K562 (cell line): ENCODE data around the gene IDH3G. TPM values are rescaled to one million over a fixed set of nuclear protein-coding genes. Genes with fewer than 3 reads are reported as not detected.

Source experiments
- BCOR ChIP-seq: fragments of 450-650 bp; IDR thresholded peaks from 2 replicates; pipeline ENCODE4 v1.6.1; 2016
- CHCHD3 ChIP-seq: fragments of 250-450 bp; sonication (Bioruptor Pico); IDR thresholded peaks from 2 replicates; pipeline ENCODE4 v2.1.2; 2022; ENCODE audit warnings: mild to moderate bottlenecking
- COPS2 ChIP-seq: fragments of 450-650 bp; conservative IDR thresholded peaks from 2 replicates; pipeline ENCODE4 v1.6.1; 2016; ENCODE audit warnings: mild to moderate bottlenecking, moderate library complexity
- FOXK2 ChIP-seq, 2 experiments: fragments of 450-650 bp; IDR thresholded peaks in 1 of 2; conservative IDR thresholded peaks in 1 of 2; 2 replicates each; pipeline ENCODE4 v1.6.1; 2016; ENCODE audit warnings: low read depth in 2 of 2, mild to moderate bottlenecking in 1 of 2
- IFI16 ChIP-seq: fragments of 250-450 bp; sonication (Bioruptor Pico); IDR thresholded peaks from 2 replicates; pipeline ENCODE4 v2.1.2; 2022; ENCODE audit warnings: mild to moderate bottlenecking, inconsistent platforms
- KDM2B ChIP-seq: fragments of 250-450 bp; sonication (Bioruptor Pico); IDR thresholded peaks from 2 replicates; pipeline ENCODE4 v1.8.0; 2021; ENCODE audit warnings: mild to moderate bottlenecking, moderate library complexity
- NFRKB ChIP-seq: fragments of 450-650 bp; IDR thresholded peaks from 2 replicates; pipeline ENCODE4 v1.6.1; 2016; ENCODE audit warnings: low read depth
- NR2C1 ChIP-seq, 2 experiments: fragments of 450-650 bp; IDR thresholded peaks; 2 replicates each; pipeline ENCODE4 v1.6.1; 2017; ENCODE audit warnings: mild to moderate bottlenecking in 2 of 2, antibody characterized with exemption in 1 of 2, inconsistent platforms in 1 of 2, missing compliant biosample characterization in 1 of 2, missing genetic modification characterization in 1 of 2
- NUFIP1 ChIP-seq: fragments of 450-650 bp; IDR thresholded peaks from 2 replicates; pipeline ENCODE4 v1.6.1; 2018; ENCODE audit not compliant: partially characterized antibody
- POLR2H ChIP-seq: IDR thresholded peaks from 2 replicates; pipeline ENCODE4 v1.6.1; 2016; ENCODE audit warnings: missing genetic modification characterization, low read depth, mild to moderate bottlenecking, control low read depth, missing compliant biosample characterization, moderate library complexity
- RHOXF2B ChIP-seq: fragments of 250-450 bp; sonication (Bioruptor Pico); conservative IDR thresholded peaks from 2 replicates; pipeline ENCODE4 v1.5.1; 2021
- RUNX1 ChIP-seq: sonication (generic); IDR thresholded peaks from 2 replicates; pipeline ENCODE4 v1.6.1; 2016; ENCODE audit warnings: antibody characterized with exemption, low read depth
- SMARCB1 ChIP-seq: IDR thresholded peaks from 2 replicates; pipeline ENCODE4 v1.6.1; 2011; ENCODE audit warnings: improper control_type of control experiment, low read depth; ENCODE audit not compliant: insufficient read length
- SMARCC2 ChIP-seq: fragments of 450-650 bp; IDR thresholded peaks from 2 replicates; pipeline ENCODE4 v1.6.1; 2017; ENCODE audit warnings: antibody characterized with exemption, moderate library complexity, mild to moderate bottlenecking, low read depth
- STAT5A ChIP-seq: IDR thresholded peaks from 2 replicates; pipeline ENCODE4 v1.6.1; 2012; ENCODE audit warnings: low read length, inconsistent platforms, borderline replicate concordance
- TBP ChIP-seq: optimal IDR thresholded peaks from 2 replicates; pipeline ENCODE3; 2011; ENCODE audit warnings: low read depth, low read length, improper control_type of control experiment
- THRAP3 ChIP-seq: fragments of 450-650 bp; IDR thresholded peaks from 2 replicates; pipeline ENCODE4 v1.6.1; 2016; ENCODE audit warnings: mild to moderate bottlenecking, inconsistent platforms, borderline replicate concordance
- ZNF197 ChIP-seq: fragments of 200-800 bp; sonication (Bioruptor generic); IDR thresholded peaks from 2 replicates; pipeline ENCODE4 v1.6.1; 2016; ENCODE audit warnings: low read depth, missing genetic modification characterization, missing compliant biosample characterization
- ZNF263 ChIP-seq: sonication (generic); formaldehyde crosslinking; IDR thresholded peaks from 2 replicates; pipeline ENCODE4 v1.8.0; 2022; ENCODE audit warnings: mild to moderate bottlenecking, missing genetic modification reagents, borderline replicate concordance
- ZNF431 ChIP-seq: sonication (generic); formaldehyde crosslinking; IDR thresholded peaks from 2 replicates; pipeline ENCODE4 v1.8.0; 2022; ENCODE audit warnings: mild to moderate bottlenecking, missing genetic modification reagents
- ZNF57 ChIP-seq: fragments of 450-650 bp; formaldehyde crosslinking; IDR thresholded peaks from 2 replicates; pipeline ENCODE4 v1.4.0; 2020; ENCODE audit warnings: mild to moderate bottlenecking, moderate library complexity
- ZNF75A ChIP-seq: fragments of 450-650 bp; formaldehyde crosslinking; IDR thresholded peaks from 2 replicates; pipeline ENCODE4 v1.4.0; 2020; ENCODE audit warnings: mild to moderate bottlenecking
- polyA plus RNA-seq, 8 experiments: library from polyadenylated mRNA; depleted of rRNA in 4 of 8; stranded (reverse) in 5 of 8; unstranded in 3 of 8; fragments of >200 nt; fragmentation: Nextera tagmentation in 2 of 8; fragmentation: Illumina TruSeq in 1 of 8; extraction: Ambion mirVana in 2 of 8; extraction: Trizol in 1 of 8; gene quantifications; 2 replicates each; pipeline versions ENCODE4 v1.2.1 to v1.2.3, GENCODE V29; 2011 to 2014; ENCODE audit warnings: inconsistent platforms in 1 of 8, missing spikeins in 1 of 8
- total RNA-seq, 7 experiments: library from RNA; depleted of rRNA in 6 of 7; stranded (reverse); fragments of >200 nt in 6 of 7; fragmentation: Illumina TruSeq in 2 of 7; extraction: Trizol in 2 of 7; gene quantifications; 2 replicates each; pipeline versions ENCODE4 v1.2.1 to v1.2.3, GENCODE V29; 2011 to 2021; ENCODE audit warnings: low replicate concordance in 1 of 7
- TF ChIP-seq, protein P1 (sequence below): fragments of 250-450 bp; sonication (Bioruptor Pico); IDR thresholded peaks from 2 replicates; pipeline ENCODE4 v1.5.0; 2020; ENCODE audit warnings: mild to moderate bottlenecking, borderline replicate concordance
- TF ChIP-seq, protein P2 (sequence below): fragments of 250-450 bp; sonication (Bioruptor Pico); IDR thresholded peaks from 2 replicates; pipeline ENCODE4 v1.8.0; 2022; ENCODE audit warnings: moderate library complexity, mild to moderate bottlenecking, inconsistent platforms
- TF ChIP-seq, protein P3 (sequence below): fragments of 250-450 bp; sonication (Bioruptor Pico); IDR thresholded peaks from 2 replicates; pipeline ENCODE4 v1.4.0; 2020; ENCODE audit warnings: mild to moderate bottlenecking, moderate library complexity

Gene IDH3G
- total and polyA plus RNA-seq, 9 of the 15 experiments (the other 6 are each of a cell fraction or from before 2014, with no cell fraction given) = 24.3 to 72.5 (median 37.9) TPM

DNA sequence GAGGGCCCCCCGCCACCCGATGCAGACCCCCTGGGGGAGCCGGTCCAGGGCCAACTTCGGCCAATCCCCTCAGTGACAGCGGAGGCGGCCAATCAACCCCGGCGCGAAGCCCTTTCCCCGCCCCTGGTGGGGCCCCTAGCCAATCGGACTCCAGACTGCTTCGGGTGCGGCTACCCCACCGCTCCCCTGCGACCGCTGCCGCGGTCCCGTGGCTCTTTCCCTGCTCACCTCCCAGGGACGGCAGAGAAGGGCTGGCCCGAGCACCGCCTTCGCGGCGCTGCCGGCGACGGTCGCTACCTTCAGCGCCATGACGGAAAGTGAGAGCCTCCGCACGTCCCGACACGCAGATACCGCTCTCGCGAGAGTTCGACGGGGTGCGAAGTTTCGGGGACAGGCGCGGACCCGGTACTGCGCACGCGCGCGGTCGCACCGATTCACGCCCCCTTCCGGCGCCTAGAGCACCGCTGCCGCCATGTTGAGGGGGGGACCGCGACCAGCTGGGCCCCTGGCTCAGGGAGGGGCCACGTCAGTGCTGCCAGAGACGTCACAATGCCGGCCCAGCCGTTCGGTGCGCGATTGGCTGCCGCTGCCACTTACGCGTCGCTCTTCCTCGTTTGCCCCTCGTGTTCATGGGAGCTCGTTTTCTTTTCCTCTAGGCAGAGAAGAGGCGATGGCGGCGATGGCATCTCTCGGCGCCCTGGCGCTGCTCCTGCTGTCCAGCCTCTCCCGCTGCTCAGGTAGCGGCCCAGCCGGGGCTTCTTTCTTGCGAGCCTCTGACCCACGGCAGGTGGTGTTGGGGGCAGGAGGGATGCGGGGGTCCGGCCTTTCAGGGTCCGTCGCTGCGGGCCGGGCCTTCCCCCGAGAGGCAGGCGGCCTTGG is at the start of gene IDH3G, which contains the start of gene SSR4 (continued):
- TF ChIP-seq, protein P1, sequence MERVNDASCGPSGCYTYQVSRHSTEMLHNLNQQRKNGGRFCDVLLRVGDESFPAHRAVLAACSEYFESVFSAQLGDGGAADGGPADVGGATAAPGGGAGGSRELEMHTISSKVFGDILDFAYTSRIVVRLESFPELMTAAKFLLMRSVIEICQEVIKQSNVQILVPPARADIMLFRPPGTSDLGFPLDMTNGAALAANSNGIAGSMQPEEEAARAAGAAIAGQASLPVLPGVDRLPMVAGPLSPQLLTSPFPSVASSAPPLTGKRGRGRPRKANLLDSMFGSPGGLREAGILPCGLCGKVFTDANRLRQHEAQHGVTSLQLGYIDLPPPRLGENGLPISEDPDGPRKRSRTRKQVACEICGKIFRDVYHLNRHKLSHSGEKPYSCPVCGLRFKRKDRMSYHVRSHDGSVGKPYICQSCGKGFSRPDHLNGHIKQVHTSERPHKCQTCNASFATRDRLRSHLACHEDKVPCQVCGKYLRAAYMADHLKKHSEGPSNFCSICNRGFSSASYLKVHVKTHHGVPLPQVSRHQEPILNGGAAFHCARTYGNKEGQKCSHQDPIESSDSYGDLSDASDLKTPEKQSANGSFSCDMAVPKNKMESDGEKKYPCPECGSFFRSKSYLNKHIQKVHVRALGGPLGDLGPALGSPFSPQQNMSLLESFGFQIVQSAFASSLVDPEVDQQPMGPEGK = no peak
- TF ChIP-seq, protein P2, sequence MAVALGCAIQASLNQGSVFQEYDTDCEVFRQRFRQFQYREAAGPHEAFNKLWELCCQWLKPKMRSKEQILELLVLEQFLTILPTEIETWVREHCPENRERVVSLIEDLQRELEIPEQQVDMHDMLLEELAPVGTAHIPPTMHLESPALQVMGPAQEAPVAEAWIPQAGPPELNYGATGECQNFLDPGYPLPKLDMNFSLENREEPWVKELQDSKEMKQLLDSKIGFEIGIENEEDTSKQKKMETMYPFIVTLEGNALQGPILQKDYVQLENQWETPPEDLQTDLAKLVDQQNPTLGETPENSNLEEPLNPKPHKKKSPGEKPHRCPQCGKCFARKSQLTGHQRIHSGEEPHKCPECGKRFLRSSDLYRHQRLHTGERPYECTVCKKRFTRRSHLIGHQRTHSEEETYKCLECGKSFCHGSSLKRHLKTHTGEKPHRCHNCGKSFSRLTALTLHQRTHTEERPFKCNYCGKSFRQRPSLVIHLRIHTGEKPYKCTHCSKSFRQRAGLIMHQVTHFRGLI = no peak
- no peak for TF ChIP-seq SMARCC2
- no peak for TF ChIP-seq RUNX1
- no peak for TF ChIP-seq NUFIP1
- TF ChIP-seq TBP = peak; percentile 69
- TF ChIP-seq COPS2 = no peak
- TF ChIP-seq ZNF431 (CRISPR knock-in tag) = no peak
- no peak for TF ChIP-seq KDM2B (CRISPR knock-in tag)
- TF ChIP-seq ZNF75A (CRISPR knock-in tag) = no peak
- TF ChIP-seq STAT5A = no peak
- TF ChIP-seq SMARCB1 = no peak
- TF ChIP-seq BCOR = no peak
- TF ChIP-seq POLR2H = peak; percentile 60
- TF ChIP-seq ZNF197 (CRISPR knock-in tag) = no peak
- TF ChIP-seq ZNF263 (CRISPR knock-in tag) = no peak
- TF ChIP-seq CHCHD3 (CRISPR knock-in tag) = no peak
- TF ChIP-seq ZNF57 (CRISPR knock-in tag) = no peak
- no peak for TF ChIP-seq THRAP3
- TF ChIP-seq, protein P3, sequence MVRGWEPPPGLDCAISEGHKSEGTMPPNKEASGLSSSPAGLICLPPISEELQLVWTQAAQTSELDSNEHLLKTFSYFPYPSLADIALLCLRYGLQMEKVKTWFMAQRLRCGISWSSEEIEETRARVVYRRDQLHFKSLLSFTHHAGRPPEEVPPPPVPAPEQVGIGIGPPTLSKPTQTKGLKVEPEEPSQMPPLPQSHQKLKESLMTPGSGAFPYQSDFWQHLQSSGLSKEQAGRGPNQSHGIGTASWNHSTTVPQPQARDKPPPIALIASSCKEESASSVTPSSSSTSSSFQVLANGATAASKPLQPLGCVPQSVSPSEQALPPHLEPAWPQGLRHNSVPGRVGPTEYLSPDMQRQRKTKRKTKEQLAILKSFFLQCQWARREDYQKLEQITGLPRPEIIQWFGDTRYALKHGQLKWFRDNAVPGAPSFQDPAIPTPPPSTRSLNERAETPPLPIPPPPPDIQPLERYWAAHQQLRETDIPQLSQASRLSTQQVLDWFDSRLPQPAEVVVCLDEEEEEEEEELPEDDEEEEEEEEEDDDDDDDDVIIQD (CRISPR knock-in tag) = 0 out of 2 replicates have a peak, but pooled peaks have one; percentile 60
- TF ChIP-seq IFI16 = no peak
- TF ChIP-seq NFRKB = 0 out of 2 replicates have a peak, but pooled peaks have one; percentile 37
- TF ChIP-seq FOXK2 (conservative IDR thresholded peaks at IDR 0.05 in 1 of 2, IDR thresholded peaks at IDR 0.05 in 1 of 2; ENCODE audit: low read depth in 2 of 2) = peak in 1 of 2 experiments; percentile 72; a peak in 2 of 4 replicates
- no peak for TF ChIP-seq NR2C1 (IDR thresholded peaks at IDR 0.05)
- TF ChIP-seq NR2C1 (tag; IDR thresholded peaks at IDR 0.05) = no peak
- TF ChIP-seq RHOXF2B (CRISPR knock-in tag) = no peak
